Amniotic epithelial cell (primary cell): ENCODE results near the gene NQO1.

Experiments
- DNase-seq: peaks from one replicate; pipeline ENCODE4 v3.0.0-alpha.2; 2010; ENCODE audit warnings: low read depth

Gene NQO1

DNA sequence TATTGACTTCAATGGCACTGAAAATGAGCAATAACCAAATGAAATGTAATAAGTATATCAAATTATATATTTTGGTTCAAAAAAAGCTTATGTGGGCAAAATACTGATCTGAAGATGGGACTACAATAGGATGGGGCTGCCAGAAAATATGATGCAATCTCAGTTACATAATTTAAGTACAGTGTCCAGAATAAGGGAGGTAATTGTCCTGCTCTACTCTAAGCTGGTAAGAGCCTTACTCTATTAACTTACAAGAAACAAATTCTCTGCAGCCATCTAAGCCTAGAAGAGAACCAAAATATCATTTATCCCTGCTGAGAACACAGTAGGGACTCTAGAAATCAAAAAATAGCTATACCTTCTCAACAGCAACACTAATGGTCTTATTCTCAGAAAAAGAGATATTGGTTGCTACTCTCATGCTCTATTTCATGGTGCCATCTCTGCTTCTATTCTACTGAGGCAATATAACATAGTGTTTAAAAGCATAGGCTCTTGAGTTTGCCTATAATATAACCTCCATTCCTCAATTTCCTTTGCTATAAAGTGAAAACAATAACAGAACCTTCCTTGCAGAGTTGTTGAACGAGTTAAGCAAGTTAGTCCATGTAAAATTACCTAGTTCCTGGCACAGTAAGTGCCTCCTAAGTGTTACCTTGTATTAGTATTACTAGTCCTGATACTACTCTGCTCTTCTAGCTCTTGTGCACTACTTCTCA, 19.9 kb downstream of the NQO1 start:
- DNase-seq: peak; percentile 47

DNA sequence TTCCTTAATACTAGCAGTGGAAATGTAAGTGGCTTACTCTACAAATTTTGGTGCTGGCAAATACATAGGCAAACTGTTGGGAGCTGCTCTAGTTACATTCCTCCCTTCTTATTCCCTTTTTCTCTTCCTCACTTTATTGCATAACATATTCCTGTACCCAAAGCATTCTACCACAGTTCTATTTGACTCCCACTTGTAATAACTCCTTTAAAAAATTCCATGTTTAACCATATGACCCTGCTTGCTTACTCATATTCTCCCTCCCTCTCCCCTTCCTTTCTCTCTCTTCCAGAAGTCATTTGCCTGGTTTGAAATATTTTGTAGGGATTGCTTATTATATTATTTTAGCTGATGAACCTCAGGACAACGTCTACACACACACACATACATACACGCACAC, 22.7 kb downstream of the NQO1 start:
- DNase-seq: peak; percentile 90

DNA sequence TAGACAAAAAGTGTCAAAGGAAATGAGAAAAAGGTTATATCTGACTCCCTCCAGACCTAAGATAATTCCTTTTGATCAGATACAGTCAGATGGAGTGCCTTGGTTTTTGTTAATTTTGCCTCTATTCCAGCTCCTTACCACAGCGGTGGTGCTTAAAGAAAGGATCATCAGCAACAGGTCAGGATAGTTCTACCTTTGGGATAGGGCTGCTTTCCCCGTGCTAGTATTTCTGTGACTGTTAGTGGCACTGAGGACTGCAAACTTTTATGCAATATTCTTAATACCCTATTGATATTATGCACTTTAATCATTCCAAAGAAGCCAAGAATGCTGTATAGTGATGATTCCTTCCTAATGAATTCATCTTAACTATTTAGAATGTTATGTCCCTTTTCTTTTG, 24.5 kb downstream of the NQO1 start:
- no peak for DNase-seq

- DNase-seq: no peak
Measured at GRCh38 chr16:69701452-69701851, 24.9 kb downstream of the NQO1 start.

- DNase-seq: no peak
Measured at GRCh38 chr16:69699915-69700314, 26.4 kb downstream of the NQO1 start.

- DNase-seq: no peak
Measured at GRCh38 chr16:69698404-69698803, 28.0 kb downstream of the NQO1 start.

DNA sequence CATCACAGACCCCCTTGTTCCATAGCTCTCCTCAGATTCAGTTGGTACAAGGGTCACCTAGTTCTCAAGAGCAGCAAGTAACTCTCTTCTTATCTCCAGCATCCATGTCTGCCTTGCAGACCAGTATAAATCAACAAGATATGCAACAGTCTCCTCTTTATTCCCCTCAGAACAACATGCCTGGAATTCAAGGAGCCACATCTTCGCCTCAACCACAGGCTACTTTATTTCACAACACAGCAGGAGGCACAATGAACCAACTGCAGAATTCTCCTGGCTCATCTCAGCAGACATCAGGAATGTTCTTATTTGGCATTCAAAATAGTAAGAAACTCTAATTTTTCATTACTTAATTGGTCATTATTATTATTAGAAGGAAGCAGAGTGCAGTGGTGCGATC, 32.4 kb downstream of the NQO1 start:
- DNase-seq: peak; percentile 96

DNA sequence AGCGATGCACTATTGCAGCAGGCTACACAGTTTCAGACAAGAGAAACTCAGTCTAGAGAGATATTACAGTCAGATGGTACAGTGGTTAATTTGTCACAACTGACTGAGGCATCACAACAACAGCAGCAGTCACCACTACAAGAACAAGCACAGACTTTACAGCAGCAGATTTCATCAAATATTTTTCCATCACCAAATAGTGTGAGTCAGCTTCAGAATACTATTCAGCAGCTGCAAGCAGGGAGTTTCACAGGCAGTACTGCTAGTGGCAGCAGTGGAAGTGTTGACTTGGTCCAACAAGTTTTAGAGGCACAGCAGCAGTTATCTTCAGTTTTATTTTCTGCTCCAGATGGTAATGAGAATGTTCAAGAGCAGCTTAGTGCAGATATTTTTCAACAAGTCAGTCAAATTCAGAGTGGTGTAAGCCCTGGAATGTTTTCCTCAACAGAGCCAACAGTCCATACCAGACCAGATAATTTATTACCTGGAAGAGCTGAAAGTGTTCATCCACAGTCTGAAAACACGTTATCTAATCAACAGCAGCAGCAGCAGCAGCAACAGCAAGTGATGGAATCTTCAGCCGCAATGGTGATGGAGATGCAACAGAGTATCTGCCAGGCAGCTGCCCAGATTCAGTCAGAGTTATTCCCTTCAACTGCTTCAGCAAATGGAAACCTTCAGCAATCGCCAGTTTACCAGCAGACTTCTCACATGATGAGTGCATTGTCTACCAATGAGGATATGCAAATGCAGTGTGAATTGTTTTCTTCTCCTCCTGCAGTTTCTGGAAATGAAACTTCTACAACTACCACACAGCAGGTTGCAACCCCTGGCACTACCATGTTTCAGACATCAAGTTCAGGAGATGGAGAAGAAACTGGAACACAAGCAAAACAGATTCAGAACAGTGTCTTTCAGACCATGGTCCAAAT, 34.1 kb downstream of the NQO1 start:
- peak; percentile 94 for DNase-seq

DNA sequence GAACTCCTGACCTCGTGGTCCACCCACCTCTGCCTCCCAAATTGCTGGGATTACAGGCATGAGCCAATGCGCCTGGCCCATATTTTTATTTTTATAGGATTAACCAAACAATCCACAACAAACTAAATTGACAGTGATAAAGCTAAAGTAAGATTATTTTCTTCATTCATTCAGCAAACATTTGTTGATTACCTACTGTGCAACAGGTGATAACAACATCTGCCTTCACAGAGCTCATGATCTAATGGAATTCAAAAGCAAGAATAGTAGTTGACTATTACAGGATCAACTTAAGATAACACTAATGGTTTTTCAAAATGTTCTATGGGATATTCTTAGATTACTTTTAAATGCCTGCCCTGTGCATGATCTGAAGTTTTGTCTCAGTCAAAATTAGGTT, 37.8 kb downstream of the NQO1 start:
- DNase-seq: no peak

DNA sequence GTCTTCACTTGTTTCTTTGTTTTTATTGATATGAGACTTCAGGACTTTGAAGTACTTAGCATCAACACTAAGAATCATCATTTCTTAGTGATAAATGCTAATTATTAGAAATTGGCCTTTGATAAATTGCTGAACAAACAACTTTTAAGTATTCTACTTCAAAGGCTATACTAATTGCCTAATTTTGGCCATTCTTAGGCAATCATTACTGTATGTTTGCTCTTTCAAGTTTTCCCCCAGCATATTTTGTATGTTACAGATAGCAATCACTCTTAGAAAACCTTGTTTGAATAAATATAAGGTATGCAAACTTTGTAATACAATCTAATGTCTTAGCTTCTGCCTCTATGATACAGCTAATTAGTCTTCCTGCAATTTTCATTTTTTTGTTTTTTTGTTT, 46.0 kb downstream of the NQO1 start:
- DNase-seq: peak; percentile 19

DNA sequence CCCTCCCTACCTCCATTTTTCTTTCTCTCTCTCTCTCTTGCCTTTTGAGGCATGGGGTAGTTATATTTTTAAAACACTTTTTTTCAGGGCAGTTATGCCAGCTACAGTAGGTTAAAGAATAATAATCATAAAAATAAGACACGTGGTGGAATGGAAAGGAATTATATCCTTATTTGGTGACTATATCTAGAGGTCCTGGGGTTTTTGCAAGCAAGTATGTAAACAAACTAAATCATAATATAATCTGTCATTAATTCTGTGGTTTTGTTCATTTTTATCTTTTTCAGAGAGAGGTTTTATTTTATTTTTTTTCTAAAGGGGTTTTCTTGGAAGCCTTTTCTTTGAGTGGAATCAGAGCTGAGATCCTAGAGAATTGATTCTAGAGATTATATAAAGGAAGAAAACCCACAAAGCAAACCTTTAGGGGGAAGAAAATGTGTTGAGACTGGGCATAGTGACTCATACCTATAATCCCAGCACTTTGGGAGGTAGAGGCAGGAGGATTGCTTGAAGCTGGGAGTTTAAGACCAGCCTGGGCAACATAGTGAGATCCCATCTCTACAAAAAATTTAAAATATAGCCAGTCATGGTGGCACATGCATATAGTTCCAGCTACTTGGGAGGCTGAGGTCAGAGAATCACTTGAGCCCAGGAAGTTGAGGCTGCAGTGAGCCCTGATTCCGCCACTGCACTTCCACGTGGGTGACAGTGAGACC, 53.2 kb downstream of the NQO1 start:
- peak; percentile 49 for DNase-seq

DNA sequence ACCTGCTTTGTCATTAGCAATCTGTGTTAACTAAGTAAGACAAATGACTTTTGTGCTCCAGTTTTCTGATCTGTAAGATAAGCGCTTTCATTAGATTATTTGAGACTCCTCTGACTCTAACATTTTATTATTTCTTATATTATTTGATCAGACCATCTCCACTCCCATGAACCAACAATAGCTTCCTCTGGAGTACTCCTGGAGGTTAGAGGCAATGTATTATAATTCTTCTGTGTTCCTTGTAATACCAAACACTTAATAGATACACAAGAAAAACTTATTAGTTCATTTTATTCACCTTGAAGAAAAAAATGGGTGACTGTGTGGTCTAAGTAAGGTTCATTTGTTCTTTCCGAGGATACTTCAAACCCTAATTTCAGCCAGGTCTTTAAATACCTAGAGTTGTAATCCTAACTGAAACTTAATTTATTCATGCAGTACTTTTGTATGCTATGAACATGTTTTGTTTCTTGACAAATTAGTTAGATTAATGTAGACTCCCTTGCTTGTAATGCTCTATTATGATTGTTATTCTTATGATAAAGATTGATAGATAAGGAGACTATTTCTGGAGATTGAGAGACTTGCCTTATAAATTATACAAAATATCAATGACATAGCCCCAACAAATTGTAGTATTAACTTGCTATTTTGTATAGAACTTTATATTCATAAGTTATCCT, 53.9 kb downstream of the NQO1 start:
- no peak for DNase-seq

DNA sequence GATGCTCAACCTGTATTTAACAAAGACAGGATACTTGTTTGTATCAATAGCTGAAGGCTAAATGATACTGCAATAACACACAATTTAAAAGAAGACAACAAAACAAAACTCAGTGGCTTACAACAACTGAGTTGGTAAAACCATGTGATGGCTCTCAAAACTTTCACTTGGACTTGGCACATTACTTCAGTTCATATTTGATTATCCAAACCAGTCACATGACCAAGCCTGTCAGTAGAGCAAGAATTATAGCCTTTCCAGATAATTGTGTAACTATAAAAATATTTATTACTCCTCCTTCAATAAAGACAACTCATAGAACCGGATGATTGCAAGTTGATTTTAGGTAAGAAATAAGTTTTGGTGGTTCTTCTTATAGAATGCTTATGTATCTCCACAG, 56.8 kb downstream of the NQO1 start:
- DNase-seq: no peak

- DNase-seq: no peak
Measured at GRCh38 chr16:69663846-69664245, 62.5 kb downstream of the NQO1 start.

DNA sequence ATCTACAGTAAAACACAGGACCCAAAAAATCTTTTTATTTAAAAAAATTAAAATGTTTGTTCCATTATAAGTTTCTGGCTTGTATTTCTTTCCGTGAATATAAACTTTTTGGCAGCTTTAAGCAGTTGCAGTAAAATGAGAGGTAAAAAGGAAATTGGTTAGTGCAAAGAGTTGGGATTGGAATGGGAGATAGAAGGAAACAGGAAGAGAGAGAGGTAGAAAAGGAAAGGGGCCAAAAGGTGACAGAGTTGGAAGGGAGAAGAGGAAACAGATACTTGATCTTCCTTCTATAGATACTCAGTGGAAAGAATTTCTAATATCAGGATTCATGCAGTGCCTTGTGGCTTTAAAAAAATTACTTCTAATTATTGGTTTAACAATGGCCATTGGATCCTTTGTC, 63.5 kb downstream of the NQO1 start:
- no peak for DNase-seq

DNA sequence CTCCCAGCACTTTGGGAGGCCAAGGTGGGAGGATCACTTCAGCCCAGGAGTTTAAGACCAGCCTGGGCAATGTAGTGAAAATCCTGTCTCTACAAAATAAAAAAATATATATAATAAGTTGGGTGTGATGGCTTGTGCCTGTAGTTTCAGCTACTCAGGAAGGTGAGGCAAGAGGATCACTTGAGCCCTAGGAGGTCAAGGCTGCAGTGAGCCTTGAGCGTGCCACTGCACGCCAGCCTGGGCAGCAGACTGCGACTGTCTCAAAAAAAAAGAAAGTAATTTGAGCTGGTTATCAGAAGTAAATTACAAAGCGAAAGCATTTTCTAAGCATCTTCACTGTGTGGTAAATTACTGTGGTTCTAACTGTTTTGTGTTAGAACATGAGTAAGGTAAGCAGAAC, 66.2 kb downstream of the NQO1 start:
- no peak for DNase-seq
